Adrenal gland (tissue), 12 donors: Measurements from ENCODE around the gene ERCC2. TPM values are rescaled to one million over a fixed set of nuclear protein-coding genes. Genes with fewer than 3 reads are reported as not detected.

ENCODE experiments used
- DNase-seq, 7 donors: peaks; one replicate each; pipeline ENCODE4 v3.0.0-alpha.2; 2019 to 2020
- H3K27ac ChIP-seq, 5 donors: fragments of 200-600 bp; sonication (generic) in 4 of 5; 1 replicate in 3 of 5; 2 replicates in 2 of 5; pipeline versions ENCODE4 v1.5.1 to v1.8.0; 2016 to 2020; ENCODE audit warnings: mild to moderate bottlenecking in 1 of 5
- H3K27me3 ChIP-seq: fragments of 200-600 bp; 2 replicates; pipeline ENCODE4 v1.8.0; 2021
- H3K36me3 ChIP-seq, 2 donors: fragments of 200-600 bp; replicated peaks in 1 of 2; 1 replicate in 1 of 2; 2 replicates in 1 of 2; pipeline versions ENCODE4 v1.5.1 to v1.8.0; 2018 to 2022
- H3K4me1 ChIP-seq, 2 donors: fragments of 200-600 bp; replicated peaks in 1 of 2; 1 replicate in 1 of 2; 2 replicates in 1 of 2; pipeline versions ENCODE4 v1.5.1 to v1.8.0; 2018 to 2021
- H3K4me3 ChIP-seq, 4 donors: fragments of 200-600 bp; sonication (generic) in 3 of 4; one replicate each; pipeline ENCODE4 v1.5.1; 2016 to 2018
- H3K9me3 ChIP-seq, 3 donors: fragments of 200-600 bp; sonication (generic) in 1 of 3; replicated peaks in 1 of 3; 1 replicate in 2 of 3; 2 replicates in 1 of 3; pipeline versions ENCODE4 v1.5.1 to v1.8.0; 2016 to 2021
- POLR2A ChIP-seq, 2 donors: fragments of 450-650 bp; IDR thresholded peaks; one replicate each; pipeline ENCODE4 v1.6.1; 2017; ENCODE audit warnings: antibody characterized with exemption in 2 of 2, mild to moderate bottlenecking in 2 of 2, moderate library complexity in 1 of 2
- WGBS, 4 donors: extraction: QIAGEN DNeasy Blood & Tissue Kit in 2 of 4; methylation state at CpG; one replicate each; pipeline versions ENCODE4 v1.1.5 to v1.1.7; 2013 to 2017; 5-methylcytosine and 5-hydroxymethylcytosine counted together
- intact Hi-C, 2 donors: fragments of 100-400 bp; cut with DNase I; formaldehyde crosslinking; loops; one replicate each; pipeline versions ENCODE4 v1.14.1 to v1.15.0; 2022 to 2023
- polyA plus RNA-seq, 3 donors: library from polyadenylated mRNA; stranded (reverse); fragments of 200-250 nt in 2 of 3; fragments of 350-450 nt in 1 of 3; fragmentation: Illumina TruSeq in 1 of 3; extraction: RNeasy Lipid Tissue Mini Kit (QIAGEN cat#74804) in 1 of 3; gene quantifications; one replicate each; pipeline ENCODE4 v1.2.3, GENCODE V29; 2013 to 2014
- total RNA-seq, 9 donors: library from RNA; depleted of rRNA in 4 of 9; stranded (reverse); fragments of >200 nt in 4 of 9; fragments of 120-200 nt in 1 of 9; fragmentation: NEBNext Ultra II Directional in 1 of 9; extraction: Animal tissue kit (Norgen Biotek cat#: 25700) in 1 of 9; gene quantifications; one replicate each; pipeline versions ENCODE4 v1.1.0 to v1.2.4, GENCODE V29; 2013 to 2023
- TF ChIP-seq, protein P1 (sequence below), 6 experiments: fragments of 450-650 bp in 4 of 6; fragments of 200-600 bp in 2 of 6; sonication (generic) in 1 of 6; IDR thresholded peaks; 1 replicate in 5 of 6; 2 replicates in 1 of 6; pipeline versions ENCODE4 v1.5.1 to v1.8.0; 2016 to 2021; ENCODE audit warnings: antibody characterized with exemption in 6 of 6, mild to moderate bottlenecking in 2 of 6, moderate library complexity in 1 of 6
- donor health status: healthy with polysubstance abuse.
- donor health status: Bipolar disorder and iron deficiency.
- donor health status: DM: yes; HTN: yes; CAD: no.
- donor health status: DM: no; HTN: no; CAD: no.
- donor health status: DM: no; HTN: no; CAD: no.
- donor health status: DM: yes; HTN: yes; CAD: no.

The ERCC2 gene
- total and polyA plus RNA-seq, 12 donors = 10.1 to 53.3 (median 26.9) TPM

DNA sequence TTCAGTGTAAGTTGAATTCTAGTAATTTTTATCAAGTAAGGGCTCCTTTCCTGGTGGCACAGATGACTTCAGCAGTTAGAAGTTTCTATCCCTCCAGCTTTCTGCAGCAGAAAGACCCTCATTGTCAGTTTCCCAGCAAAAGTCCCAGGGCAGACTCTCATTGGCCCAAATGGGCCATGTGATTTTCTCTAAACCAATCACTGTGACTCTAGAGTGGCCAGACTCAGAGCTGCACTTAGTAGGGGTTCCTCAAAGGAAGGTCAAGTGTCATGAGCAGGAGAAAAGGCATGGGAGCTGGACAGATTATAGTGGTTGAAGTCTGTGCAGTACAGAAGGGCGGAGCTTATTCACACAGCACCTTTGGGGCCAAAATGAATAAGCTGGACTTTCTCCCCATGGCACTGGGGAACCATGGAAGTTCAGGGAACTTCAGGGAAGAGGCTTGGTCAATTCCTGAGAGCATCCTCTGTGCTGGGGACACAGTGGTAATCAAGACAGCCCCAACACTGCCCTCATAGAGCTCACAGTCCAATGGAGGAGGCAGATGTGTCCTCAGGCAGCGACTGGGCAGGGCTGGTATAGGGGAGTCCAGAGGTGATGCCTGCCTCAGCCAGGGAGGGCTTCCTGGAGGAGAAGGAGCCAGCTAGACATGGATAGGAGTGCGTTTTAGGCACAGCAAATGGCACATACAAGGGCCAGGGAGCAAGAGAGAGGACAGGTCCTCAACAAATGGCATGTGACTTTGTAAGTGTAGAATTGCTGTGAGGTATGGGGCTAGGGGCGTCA is 66.0 kb downstream of the ERCC2 start:
- Histone ChIP-seq H3K4me1 (no peaks in the 10 kb centered on the region), H3K27ac (no peak overlapping the region), H3K27me3 (no peaks in the 10 kb centered on the region), H3K4me3 (no peak overlapping the region), H3K9me3 (no peaks in the 10 kb centered on the region), H3K36me3 (peaks cover 0 to 5% of the 10 kb centered on the region in 2 donors)
- TF ChIP-seq POLR2A (IDR thresholded peaks at IDR 0.05) = no peak
- TF ChIP-seq, protein P1, sequence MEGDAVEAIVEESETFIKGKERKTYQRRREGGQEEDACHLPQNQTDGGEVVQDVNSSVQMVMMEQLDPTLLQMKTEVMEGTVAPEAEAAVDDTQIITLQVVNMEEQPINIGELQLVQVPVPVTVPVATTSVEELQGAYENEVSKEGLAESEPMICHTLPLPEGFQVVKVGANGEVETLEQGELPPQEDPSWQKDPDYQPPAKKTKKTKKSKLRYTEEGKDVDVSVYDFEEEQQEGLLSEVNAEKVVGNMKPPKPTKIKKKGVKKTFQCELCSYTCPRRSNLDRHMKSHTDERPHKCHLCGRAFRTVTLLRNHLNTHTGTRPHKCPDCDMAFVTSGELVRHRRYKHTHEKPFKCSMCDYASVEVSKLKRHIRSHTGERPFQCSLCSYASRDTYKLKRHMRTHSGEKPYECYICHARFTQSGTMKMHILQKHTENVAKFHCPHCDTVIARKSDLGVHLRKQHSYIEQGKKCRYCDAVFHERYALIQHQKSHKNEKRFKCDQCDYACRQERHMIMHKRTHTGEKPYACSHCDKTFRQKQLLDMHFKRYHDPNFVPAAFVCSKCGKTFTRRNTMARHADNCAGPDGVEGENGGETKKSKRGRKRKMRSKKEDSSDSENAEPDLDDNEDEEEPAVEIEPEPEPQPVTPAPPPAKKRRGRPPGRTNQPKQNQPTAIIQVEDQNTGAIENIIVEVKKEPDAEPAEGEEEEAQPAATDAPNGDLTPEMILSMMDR (IDR thresholded peaks at IDR 0.05) = no peak
- intact Hi-C loops = no loop called here
- no peak for DNase-seq
- 65 to 74% (median 71%) methylated on average over 4 of the region's 4 CpGs for WGBS, 4 donors

DNA sequence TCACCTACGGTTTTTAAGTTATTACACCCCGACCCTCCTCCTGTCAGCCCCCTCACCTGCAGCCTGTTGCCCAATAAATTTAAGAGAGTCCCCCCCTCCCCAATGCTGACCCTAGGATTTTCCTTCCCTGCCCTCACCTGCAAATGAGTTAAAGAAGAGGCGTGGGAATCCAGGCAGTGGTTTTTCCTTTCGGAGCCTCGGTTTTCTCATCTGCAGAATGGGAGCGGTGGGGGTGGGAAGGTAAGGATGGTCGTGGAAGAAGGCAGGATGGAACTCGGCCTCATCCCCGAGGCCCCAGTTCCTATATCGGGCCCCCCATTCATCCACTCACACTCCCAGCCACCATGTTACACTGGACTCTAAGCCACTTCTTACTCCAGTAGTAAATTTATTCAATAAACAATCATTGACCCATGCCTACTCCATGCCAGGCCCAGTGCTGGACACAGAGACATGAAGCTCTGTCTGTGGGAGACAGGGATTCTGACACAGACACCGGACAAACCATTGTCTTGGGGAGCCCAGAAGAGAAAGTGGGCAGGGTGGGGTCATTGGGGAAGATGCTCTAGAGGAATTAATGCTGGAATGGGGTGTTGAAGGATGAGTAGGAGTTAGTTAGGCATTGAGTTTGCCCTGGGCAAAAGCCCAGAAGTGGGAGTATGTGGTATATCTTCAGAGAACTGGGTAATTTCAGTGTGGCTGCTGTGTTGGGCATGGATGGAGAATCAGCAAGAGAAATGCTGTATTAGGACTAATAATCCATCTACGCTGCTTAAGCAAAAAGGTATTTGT is 66.9 kb downstream of the ERCC2 start:
- intact Hi-C loops = no loop called here
- no peak overlapping the region for H3K27ac ChIP-seq
- H3K9me3 ChIP-seq = no peaks in the 10 kb centered on the region
- 89 to 94% (median 92%) methylated on average over 12 of the region's 12 CpGs for WGBS, 4 donors
- TF ChIP-seq POLR2A (IDR thresholded peaks at IDR 0.05) = no peak
- TF ChIP-seq, protein P1 (IDR thresholded peaks at IDR 0.05) = no peak
- H3K4me1 ChIP-seq = no peaks in the 10 kb centered on the region
- H3K4me3 ChIP-seq = no peak overlapping the region
- peaks cover 0 to 5% of the 10 kb centered on the region in 2 donors for H3K36me3 ChIP-seq
- no peak for DNase-seq
- no peaks in the 10 kb centered on the region for H3K27me3 ChIP-seq

DNA sequence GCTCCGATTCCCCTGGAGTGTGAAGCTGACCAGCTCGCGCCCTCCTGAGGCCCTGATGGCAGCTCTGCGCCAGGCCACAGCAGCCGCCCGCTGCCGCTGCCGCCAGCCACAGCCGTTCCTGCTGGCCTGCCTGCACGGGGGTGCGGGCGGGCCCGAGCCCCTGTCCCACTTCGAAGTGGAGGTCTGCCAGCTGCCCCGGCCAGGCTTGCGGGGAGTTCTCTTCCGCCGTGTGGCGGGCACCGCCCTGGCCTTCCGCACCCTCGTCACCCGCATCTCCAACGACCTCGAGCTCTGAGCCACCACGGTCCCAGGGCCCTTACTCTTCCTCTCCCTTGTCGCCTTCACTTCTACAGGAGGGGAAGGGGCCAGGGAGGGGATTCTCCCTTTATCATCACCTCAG is 68.0 kb downstream of the ERCC2 start:
- intact Hi-C loops = no loop called here
- DNase-seq = no peak

More for the DNA sequence above, 68.0 kb downstream of the ERCC2 start:
- H3K4me1 ChIP-seq = no peaks in the 10 kb centered on the region
- H3K27ac ChIP-seq = no peak overlapping the region
- H3K36me3 ChIP-seq = peaks cover 0 to 6% of the 10 kb centered on the region in 2 donors
- TF ChIP-seq, protein P1 (IDR thresholded peaks at IDR 0.05) = no peak
- TF ChIP-seq POLR2A (IDR thresholded peaks at IDR 0.05) = no peak
- H3K27me3 ChIP-seq = no peaks in the 10 kb centered on the region
- H3K4me3 ChIP-seq = no peak overlapping the region
- no peaks in the 10 kb centered on the region for H3K9me3 ChIP-seq
- 89 to 97% (median 92%) methylated on average over 20 to 27 of the region's 27 CpGs for WGBS, 4 donors

Other genes starting within 250 kb of the ERCC2 start
- gene NKPD1, start 209.6 kb downstream of the ERCC2 start, total RNA-seq = 1 to 10 TPM in 1 of 9 donors, under 1 TPM in 7, not detected in 1; 0.06 to 1.1 (median 0.27) TPM
- under 1 TPM in 2 of 3 donors, not detected in 1; 0.13 to 0.16 TPM for gene NKPD1, start 209.6 kb downstream of the ERCC2 start, polyA plus RNA-seq
- 10 to 100 TPM; 24.6 to 71.4 (median 36.7) TPM for gene TRAPPC6A, start 192.3 kb downstream of the ERCC2 start, total RNA-seq
- gene TRAPPC6A, start 192.3 kb downstream of the ERCC2 start, polyA plus RNA-seq = 10 to 100 TPM in 2 of 3 donors, 1 to 10 TPM in 1; 5.1 to 41.7 (median 34.3) TPM
- 10 to 100 TPM in 8 of 9 donors, 1 to 10 TPM in 1; 2.8 to 25.5 (median 18.4) TPM for gene BLOC1S3, start 191.8 kb downstream of the ERCC2 start, total RNA-seq
- 10 to 100 TPM in 1 of 3 donors, 1 to 10 TPM in 2; 3.9 to 11.9 (median 4.1) TPM for gene BLOC1S3, start 191.8 kb downstream of the ERCC2 start, polyA plus RNA-seq
- 10 to 100 TPM in 8 of 9 donors, 1 to 10 TPM in 1; 3.3 to 26.4 (median 16.4) TPM for gene EXOC3L2, start 125.2 kb downstream of the ERCC2 start, total RNA-seq
- gene EXOC3L2, start 125.2 kb downstream of the ERCC2 start, polyA plus RNA-seq = 10 to 100 TPM in 2 of 3 donors, 1 to 10 TPM in 1; 2.1 to 24.6 (median 10.9) TPM
- gene MARK4, start 119.3 kb downstream of the ERCC2 start, total RNA-seq = 10 to 100 TPM in 8 of 9 donors, 1 to 10 TPM in 1; 5.6 to 41.9 (median 26.3) TPM
- 10 to 100 TPM; 19.1 to 53.3 (median 28.8) TPM for gene MARK4, start 119.3 kb downstream of the ERCC2 start, polyA plus RNA-seq
- gene CKM, start 47.7 kb downstream of the ERCC2 start, total RNA-seq = 10 to 100 TPM in 1 of 9 donors, 1 to 10 TPM in 1, under 1 TPM in 2, not detected in 5; 0.33 to 51.3 (median 0.84) TPM
- gene CKM, start 47.7 kb downstream of the ERCC2 start, polyA plus RNA-seq = 1 to 10 TPM in 2 of 3 donors, not detected in 1; 1.5 to 2.7 TPM
- under 1 TPM in 3 of 9 donors, not detected in 6; 0.17 to 0.30 (median 0.28) TPM for gene KLC3, start 29.8 kb downstream of the ERCC2 start, total RNA-seq
- gene KLC3, start 29.8 kb downstream of the ERCC2 start, polyA plus RNA-seq = under 1 TPM in 2 of 3 donors, not detected in 1; 0.16 to 0.17 TPM
- 10 to 100 TPM in 8 of 9 donors, 1 to 10 TPM in 1; 1.7 to 55.7 (median 35.2) TPM for gene PPP1R13L, start 34.5 kb upstream of the ERCC2 start, total RNA-seq
- gene PPP1R13L, start 34.5 kb upstream of the ERCC2 start, polyA plus RNA-seq = 10 to 100 TPM; 11.9 to 95.2 (median 35.2) TPM
- gene POLR1G, start 36.1 kb upstream of the ERCC2 start, total RNA-seq = 1 to 10 TPM; 3.6 to 9.2 (median 6.6) TPM
- 10 to 100 TPM in 1 of 3 donors, 1 to 10 TPM in 2; 3.1 to 11.3 (median 9.5) TPM for gene POLR1G, start 36.1 kb upstream of the ERCC2 start, polyA plus RNA-seq
- 100 to 1,000 TPM in 2 of 9 donors, 10 to 100 TPM in 7; 63.6 to 107 (median 86.1) TPM for gene ERCC1, start 53.3 kb upstream of the ERCC2 start, total RNA-seq
- gene ERCC1, start 53.3 kb upstream of the ERCC2 start, polyA plus RNA-seq = 10 to 100 TPM; 62.9 to 89.2 (median 87.0) TPM
- 10 to 100 TPM in 1 of 9 donors, 1 to 10 TPM in 8; 1.0 to 21.7 (median 3.0) TPM for gene FOSB, start 97.4 kb upstream of the ERCC2 start, total RNA-seq
- 10 to 100 TPM in 1 of 3 donors, 1 to 10 TPM in 1, under 1 TPM in 1; 0.95 to 11.1 (median 4.3) TPM for gene FOSB, start 97.4 kb upstream of the ERCC2 start, polyA plus RNA-seq
- 10 to 100 TPM in 7 of 9 donors, 1 to 10 TPM in 2; 7.7 to 65.8 (median 19.9) TPM for gene RTN2, start 126.5 kb upstream of the ERCC2 start, total RNA-seq
- gene RTN2, start 126.5 kb upstream of the ERCC2 start, polyA plus RNA-seq = 10 to 100 TPM in 1 of 3 donors, 1 to 10 TPM in 2; 4.8 to 11.8 (median 7.4) TPM
- 1 to 10 TPM in 6 of 9 donors, under 1 TPM in 1, not detected in 2; 0.33 to 2.5 (median 1.4) TPM for gene PPM1N, start 127.9 kb upstream of the ERCC2 start, total RNA-seq
- 1 to 10 TPM in 2 of 3 donors, under 1 TPM in 1; 0.99 to 3.7 (median 1.7) TPM for gene PPM1N, start 127.9 kb upstream of the ERCC2 start, polyA plus RNA-seq
- gene VASP, start 136.9 kb upstream of the ERCC2 start, total RNA-seq = 100 to 1,000 TPM in 2 of 9 donors, 10 to 100 TPM in 7; 28.7 to 118 (median 63.5) TPM
- 10 to 100 TPM; 30.2 to 96.2 (median 62.9) TPM for gene VASP, start 136.9 kb upstream of the ERCC2 start, polyA plus RNA-seq
- 10 to 100 TPM in 7 of 9 donors, 1 to 10 TPM in 2; 6.5 to 34.1 (median 17.4) TPM for gene OPA3, start 214.2 kb upstream of the ERCC2 start, total RNA-seq
- gene OPA3, start 214.2 kb upstream of the ERCC2 start, polyA plus RNA-seq = 10 to 100 TPM in 1 of 3 donors, 1 to 10 TPM in 2; 4.3 to 19.7 (median 7.3) TPM
- gene GPR4, start 231.6 kb upstream of the ERCC2 start, total RNA-seq = 1 to 10 TPM in 8 of 9 donors, under 1 TPM in 1; 0.55 to 7.8 (median 3.5) TPM
- 10 to 100 TPM in 1 of 3 donors, 1 to 10 TPM in 2; 7.6 to 11.3 (median 9.6) TPM for gene GPR4, start 231.6 kb upstream of the ERCC2 start, polyA plus RNA-seq